Measurements from ENCODE around the gene SLC4A11.

SLC4A11 gene

GRCh38 chr20:3239026-3239866, at the start of gene SLC4A11:
Gene SLC4A11, minus strand, starts transcription at chr20:3239190. Its CDS starts 53 bp downstream, at chr20:3239137.
- peak; percentile 45 for DNase-seq

DNA sequence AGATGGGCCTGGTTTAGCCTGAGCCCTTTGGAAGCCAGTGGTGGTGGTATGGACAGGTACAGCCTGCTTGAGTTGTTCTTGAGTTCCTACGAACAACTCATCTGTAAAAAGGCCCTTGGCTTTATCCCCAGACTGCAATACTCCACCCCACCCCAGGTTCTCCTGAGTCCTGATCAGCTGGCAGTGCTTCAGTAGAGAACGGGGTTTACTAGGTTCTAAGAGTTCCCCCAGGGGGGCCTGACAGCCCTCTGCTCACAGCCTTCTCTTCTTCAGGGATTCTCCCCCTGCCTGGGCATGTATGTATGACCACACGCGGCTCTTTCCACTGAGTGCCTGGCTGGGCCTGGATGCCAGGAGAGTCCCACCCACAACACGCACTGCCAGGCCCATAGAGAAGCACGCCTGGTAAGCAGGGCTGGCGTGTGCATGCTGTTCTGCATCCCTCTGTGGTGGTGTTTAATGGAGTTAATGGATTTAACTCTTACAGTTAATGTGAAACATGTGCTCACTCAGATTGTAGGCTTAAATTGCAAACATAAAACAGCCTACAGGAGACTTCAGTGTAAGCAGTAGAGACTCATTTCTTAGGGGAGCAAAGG, 44.3 kb upstream of the SLC4A11 start:
- no peak for DNase-seq

DNA sequence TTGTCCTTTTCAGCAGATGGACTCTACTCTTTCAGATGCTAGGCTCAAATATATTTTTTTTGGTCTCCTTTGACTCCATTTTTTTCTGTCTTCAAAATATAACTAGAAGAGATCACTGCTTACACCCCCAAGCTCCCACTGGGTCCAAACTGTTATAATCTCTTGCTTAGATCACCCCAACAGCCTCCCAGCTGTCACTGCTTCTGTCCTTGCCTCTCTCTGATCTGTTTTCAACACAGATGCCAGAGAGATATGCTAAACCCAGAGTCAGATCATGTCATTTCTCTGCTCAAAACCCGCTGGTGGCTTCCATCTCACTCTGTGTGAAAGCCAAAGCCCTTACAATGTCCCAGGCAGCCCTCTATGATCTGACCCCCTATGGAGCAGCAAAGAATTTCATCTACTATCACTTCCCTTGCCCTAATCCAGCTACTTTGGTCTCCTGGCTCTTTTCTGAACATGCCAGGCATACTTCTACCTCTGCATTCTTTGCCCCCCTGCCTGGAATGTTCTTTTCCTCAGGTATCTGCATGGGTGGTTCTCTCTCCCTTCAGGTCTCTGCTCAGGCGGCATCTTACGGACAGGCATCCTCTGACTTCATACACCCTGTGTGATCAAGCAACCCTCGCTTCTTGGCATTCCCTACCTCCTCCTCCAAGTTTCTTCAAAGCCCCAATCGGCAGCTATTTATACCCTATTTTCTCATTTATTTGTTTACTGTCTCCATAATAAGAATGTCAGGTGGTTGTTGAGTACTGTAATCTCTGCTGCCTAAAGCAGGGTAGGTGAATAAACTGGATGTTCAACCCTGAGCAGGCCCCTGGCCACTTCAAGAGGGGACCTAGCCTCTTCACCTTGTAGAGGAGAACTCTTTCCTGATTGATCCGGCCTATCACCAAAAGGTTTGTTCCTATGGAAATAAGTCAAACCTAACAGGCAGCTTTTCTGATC, 43.6 kb upstream of the SLC4A11 start:
- DNase-seq, result no peak

- DNase-seq, result no peak
Measured at GRCh38 chr20:3281437-3281836, 42.4 kb upstream of the SLC4A11 start.

DNA sequence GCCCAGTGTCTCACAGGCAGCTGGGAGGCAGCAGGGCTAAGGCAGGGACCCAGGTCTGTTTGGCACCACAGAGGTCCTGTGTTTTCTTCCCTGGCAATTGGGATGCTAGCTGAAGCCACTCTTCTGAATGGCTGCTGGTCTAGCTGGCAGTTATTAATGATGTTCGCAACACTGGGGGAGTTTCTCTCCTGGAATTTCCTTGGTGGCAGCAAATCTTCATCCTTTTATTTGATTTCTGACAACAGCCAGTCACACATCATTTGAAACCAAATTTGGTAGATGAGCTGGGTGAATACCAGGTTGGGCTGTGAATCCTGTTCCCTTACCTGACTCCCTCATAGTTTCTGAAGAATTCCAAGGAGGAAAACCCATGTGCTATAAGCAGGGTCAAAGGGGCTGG, 40.8 kb upstream of the SLC4A11 start:
- no peak for DNase-seq

DNA sequence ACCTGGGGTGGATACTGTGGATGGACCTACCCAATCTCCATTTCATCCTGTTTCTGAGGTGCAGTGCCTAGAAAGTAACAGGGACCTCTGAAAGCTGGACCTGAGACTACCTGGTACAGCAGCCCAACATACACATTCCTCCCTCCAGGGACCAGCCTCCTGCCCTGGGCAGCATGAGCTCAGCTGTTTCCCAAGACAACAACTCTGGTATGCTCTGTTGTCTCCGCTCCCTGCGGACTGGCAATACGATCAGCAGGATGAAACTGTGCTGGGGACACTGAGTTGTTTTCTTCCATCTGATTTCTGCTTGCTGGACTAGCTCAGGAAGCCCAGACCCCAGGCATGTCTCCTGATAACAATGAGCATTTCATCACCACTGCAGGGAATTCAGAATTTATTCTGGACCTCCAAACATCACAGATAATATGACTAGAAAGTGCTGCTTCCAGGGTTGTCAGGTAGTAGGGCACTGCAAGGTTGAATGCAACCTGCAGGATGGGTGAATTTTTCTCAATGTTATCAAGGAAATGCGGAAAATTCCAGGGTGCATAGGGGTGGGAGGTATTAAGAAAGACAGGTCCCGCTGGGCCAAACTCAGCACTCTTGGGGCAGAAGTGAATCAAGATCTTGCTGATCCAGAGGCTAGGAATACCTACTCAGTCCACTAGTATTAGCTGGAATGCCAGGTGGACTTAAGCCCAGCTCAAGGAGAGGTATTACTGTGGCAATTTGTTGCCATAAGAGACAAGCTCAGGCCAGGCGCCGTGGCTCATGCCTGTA, 38.9 kb upstream of the SLC4A11 start:
- no peak for DNase-seq

- peak; percentile 78 for DNase-seq
Measured at GRCh38 chr20:3276680-3277015, 37.7 kb upstream of the SLC4A11 start.

GRCh38 chr20:3275966-3276679, 37.1 kb upstream of the SLC4A11 start:
- DNase-seq, result no peak

- no peak for DNase-seq
Measured at GRCh38 chr20:3275064-3275935, 36.3 kb upstream of the SLC4A11 start.

DNA sequence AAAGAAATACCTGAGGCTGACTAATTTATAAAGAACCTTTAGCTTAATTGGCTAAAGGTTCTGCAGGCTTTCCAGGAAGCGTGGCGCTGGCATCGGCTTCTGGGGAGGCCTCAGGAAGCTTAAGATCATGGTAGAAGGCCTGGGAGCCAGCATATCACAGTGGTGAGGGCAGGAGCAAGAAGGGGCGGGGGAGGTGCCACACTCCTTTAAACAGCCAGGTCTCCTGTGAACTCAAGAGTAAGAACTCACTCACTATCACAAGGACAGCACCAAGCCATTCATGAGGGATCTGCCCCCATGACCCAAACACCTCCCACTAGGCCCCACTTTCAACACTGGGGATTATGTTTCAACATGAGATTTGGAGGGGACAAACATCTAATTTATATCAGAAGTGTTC, 34.4 kb upstream of the SLC4A11 start:
- DNase-seq, result no peak

- DNase-seq, result no peak
Measured at GRCh38 chr20:3270051-3270450, 31.1 kb upstream of the SLC4A11 start.

DNA sequence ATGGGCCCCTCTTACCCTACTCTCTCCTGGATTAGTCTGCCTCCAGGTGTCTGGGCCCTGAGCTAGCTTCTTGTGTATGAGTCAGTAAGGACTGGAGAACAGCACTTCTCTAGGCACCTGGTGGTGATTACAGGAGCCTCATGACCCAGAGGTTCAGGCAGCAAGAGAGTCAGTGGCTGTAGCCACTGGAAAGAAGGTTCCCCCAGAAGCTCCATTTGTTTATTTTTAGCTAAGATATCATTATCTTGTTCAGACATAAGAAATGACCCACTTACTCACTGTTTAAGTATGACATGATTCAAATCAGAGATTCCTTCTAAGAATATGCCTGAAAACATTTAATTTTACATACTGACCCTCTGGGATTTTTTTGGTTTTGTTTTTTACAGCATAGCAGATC, 23.6 kb upstream of the SLC4A11 start:
- DNase-seq, result no peak

DNA sequence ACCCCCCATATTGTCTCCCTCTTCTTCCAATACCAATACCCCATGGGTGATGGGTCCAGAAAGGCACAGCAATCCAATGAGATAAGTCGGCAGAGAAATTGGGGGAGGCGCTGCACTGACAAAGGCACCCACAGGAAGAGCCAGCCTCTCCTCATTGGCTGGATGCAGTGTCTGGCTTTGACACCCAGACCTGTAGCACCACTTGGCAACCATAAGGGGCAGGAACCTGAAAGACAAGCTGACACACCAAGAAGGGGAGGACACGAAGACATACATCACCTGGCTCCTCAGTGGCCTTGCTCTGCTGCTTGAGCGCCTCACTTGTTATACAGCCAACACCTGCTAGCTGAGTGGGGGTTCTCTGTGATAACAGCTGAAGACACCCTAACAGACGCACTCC, 19.4 kb upstream of the SLC4A11 start:
- no peak for DNase-seq

DNA sequence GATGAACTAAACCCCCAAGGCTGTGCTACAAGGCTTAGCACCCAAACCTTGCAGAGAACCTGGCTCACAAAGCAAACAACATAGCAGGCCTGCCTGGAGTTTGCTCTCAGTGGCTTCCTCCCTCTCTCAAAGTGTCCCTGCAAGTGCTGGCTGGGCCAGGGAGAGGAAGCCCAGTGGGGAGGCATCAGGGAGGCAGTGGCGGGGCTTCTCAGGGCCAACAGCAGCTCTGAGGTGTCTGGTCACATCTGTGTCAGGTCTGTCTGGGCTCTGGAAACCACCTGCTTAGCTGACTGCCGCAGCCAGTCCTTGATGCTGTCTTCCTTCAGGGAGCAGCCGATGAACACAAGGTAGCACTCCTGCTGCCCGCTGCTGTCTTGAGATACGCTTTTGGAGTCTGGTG, 16.7 kb upstream of the SLC4A11 start:
- no peak for DNase-seq

DNA sequence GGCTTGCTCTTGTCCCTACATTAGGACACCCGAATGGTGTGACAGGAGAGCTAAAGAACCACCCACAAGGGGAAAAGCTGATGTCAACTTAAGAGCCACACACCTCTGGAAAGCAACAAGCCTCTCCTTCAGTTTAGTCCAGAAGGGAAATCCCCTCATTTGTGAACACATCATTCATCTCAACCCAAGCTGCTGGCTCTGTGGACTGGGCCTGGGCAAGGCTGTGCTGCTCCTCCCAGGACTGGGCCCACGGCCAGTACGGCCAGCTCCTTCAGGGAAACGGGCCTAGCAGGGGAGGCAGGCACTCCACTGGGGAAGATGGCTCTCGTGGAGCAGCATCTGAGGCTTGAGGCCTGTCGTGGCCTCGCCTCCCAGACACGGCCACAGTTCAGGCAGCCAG, 12.8 kb upstream of the SLC4A11 start:
- no peak for DNase-seq

DNA sequence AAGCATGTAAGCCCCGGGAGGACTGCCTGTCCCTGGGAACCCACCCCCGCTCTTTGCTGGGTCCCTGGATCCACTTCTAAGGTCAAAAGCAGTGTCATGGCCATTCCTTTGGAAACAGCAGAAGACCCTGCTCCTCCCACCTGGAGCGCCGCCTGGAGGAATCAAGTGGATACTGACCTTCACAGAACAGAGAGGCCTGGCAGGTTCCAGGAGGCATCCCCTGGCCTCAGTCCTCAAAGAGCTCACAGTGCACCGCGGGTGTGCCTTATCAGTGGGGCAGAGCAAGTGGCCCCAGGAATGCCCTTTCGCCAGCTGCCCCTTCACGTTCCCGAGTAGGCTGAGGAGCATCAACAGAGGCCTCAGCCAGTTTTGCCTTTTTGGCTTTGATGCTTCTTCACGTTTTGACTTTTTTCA, 11.1 kb upstream of the SLC4A11 start:
- DNase-seq, result peak; percentile 55

DNA sequence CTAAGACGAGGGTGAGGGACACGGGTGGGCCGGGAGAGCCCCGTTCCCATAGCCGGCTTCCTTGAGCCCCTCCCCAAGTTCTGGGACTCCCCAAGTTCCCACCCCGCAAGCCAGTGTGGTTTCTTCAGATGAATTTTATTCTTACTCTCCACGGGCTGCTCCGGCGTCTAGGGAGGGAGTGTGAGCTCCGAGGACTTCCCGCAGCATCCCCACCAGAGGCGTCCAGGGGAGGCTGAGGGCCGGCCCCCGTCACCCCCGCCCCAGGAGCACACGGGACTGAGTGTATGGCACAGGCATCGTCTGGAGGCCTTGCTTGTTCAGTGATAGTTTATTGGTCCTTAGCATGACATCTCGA, 10.0 kb upstream of the SLC4A11 start:
- DNase-seq, result no peak

GRCh38 chr20:3248167-3248992, 9.4 kb upstream of the SLC4A11 start:
- peak; percentile 63 for DNase-seq

DNA sequence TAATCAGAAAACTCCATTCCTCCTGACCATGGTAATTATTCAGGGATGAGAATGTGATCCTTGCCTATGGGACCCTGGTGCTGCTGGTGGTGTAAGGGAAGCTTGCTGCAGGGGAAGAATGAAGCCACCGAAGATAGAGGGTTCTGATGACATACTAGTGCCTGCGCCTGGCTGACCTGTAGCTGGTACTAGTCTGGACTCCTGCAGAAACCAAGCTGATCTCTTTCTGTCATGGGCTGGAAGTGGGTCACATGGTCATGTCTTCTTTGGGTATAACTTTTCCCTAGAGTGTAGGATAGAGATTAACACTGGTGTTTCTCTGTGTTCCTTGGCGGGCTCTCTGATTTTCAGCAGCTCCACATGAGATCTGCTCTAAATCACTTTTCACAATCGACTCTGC, 8.6 kb upstream of the SLC4A11 start:
- no peak for DNase-seq

DNA sequence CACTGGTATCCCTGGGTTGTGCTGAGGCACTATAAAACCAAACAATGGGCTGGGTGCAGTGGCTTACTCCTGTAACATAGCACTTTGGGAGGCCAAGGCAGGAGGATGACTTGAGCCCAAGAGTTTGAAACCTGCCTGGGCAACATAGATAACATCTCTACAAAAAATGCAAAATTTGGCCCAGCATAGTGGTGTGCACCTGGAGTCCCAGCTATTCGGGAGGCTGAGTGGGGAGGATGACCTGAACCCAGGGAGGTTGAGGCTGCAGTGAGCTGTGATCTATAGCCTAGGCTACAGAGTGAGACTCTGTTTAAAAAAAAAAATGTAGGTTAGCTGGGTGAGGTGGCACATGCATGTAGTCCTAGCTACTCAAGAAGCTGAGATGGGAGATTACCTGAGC, 7.7 kb upstream of the SLC4A11 start:
- DNase-seq, result no peak
